ENCODE measurements around the gene LDHAL6B. TPM values are rescaled to one million over a fixed set of nuclear protein-coding genes. Genes with fewer than 3 reads are reported as not detected.

Gene LDHAL6B
- total RNA-seq, 1 experiment from 2014 or later = not detected

DNA sequence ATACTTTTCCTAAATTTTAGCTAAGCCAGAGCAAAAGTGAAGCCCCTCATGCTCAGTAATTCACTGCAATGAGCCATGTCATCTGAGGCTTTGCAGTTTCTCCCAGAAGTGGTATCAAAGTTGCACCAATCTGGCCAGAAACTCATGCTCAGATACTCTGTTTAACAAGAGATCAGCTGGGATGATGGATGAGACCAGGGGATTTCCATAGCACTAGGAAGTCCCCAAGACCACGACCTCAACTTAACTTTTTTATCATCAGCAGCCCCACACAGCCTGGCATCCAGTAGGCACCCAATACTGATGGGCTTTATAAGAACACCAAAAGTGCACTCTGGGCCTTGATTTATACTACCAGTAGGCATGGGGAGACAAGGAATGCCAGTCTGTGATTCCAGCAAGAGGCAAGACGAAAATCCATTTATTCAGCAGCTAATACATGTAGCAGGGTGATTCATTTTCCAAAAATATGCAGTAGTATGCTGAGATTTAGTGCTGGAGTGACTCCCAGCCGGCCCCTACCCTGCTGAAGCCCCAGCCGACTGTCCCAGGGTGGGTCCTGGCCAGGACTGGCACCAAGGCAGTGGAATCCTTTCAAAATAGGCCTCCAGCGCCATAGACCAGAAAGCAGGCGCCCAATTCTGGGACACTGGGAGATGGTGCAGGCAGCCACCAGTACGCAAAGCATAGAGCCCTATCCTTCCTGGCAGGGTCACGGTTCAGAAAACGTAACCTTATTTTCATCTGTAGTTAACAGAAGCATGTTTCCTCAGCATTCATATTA lies 612 bp upstream of the LDHAL6B start:
- in situ Hi-C loops (cut with HindIII; ENCODE audit: low sequenced_read_pairs) = no loop called here
- no peak for DNase-seq (ENCODE audit: low spot score)

GRCh38 chr15:59208613-59209249 lies 2.1 kb downstream of the LDHAL6B start:
- in situ Hi-C loops (cut with HindIII; ENCODE audit: low sequenced_read_pairs) = no loop called here
- no peak for DNase-seq (ENCODE audit: low spot score)

DNA sequence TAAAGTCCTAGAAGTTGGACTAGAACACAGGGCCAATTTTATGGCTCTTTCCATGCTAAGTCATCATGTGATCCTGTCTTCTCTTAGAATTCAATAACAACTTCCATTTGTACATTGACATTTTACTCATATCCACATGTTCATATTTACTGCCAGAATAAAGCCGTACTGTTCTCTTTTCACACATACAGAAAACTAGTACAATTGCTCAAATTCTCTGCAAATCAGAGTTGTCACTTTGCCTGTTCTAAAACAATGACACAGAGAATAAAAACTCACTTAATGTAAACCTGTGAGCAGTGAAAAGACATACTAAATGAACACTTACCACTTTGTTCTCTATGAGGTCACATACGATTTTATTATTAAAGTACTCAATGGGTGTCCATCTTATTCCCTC lies 3.5 kb downstream of the LDHAL6B start:
- in situ Hi-C loops (cut with HindIII; ENCODE audit: low sequenced_read_pairs) = no loop called here
- DNase-seq (ENCODE audit: low spot score) = no peak

DNA sequence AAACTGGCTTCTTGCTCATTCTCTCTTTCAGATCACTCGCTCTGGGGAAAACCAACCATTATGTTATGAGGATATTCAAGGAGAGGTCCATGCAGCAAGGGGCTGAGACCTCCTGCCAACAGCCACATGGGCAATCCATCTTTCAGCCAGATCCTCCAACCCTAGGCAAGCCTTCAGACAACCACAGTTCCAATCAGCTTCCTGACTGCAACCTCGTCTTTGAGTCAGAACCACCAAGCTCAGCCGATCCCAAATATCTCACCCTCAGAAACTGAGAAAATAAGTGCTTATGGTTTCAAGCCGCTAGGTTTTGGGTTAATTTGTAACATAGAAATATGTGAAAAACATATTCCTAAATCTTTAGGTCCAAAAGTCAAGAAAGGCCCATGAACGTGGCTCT lies 10.3 kb downstream of the LDHAL6B start:
- DNase-seq (ENCODE audit: low spot score) = no peak
- in situ Hi-C loops (cut with HindIII; ENCODE audit: low sequenced_read_pairs) = no loop called here

DNA sequence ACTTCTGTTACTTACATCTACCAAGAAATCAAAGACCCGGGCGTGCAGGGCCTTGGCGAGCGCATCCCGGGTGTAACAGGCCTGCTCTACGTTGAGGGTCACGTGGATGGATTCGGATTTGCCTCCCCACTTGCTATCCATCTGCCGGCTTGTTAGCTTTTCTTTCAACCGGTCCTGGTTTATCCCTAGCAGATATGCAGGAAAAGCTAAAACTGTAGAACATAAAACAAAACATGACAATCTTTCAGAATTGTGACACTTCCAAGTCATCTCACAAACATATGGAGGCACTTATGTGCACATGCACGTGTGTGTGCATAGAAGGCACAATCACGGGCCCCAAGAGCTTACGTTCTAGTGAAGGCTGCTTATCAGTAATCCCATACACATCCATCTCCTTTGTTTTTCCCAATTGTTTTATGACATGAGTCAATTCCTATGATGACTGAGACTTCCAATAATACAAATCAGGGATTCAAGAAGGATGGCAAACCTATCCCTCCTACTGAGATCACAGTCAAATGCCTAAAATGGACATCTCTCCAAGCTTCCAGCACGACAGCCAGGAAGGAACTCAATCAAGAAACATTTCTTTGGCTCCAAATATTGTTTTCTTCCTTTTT lies 11.3 kb downstream of the LDHAL6B start:
- in situ Hi-C loops (cut with HindIII; ENCODE audit: low sequenced_read_pairs) = no loop called here

DNA sequence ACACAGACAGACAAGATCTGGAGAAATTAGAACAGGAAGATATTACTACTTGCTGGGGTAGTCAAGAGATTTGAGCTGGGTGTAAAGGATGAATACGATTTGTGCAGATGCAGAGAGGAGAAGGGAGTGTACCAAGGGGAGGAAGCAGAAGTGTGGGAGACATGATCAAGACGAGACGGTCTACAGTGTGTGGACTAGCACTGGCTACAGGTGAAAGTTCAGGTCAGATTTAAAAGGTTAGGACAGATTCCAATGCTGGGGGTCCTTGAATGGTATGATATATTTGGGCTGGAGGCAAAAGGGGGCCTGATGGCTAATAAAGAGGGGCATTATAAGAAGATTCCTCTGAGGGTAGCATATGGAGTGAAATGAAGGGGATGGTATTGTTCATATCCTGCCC lies 12.1 kb downstream of the LDHAL6B start:
- in situ Hi-C loops (cut with HindIII; ENCODE audit: low sequenced_read_pairs) = no loop called here
- DNase-seq (ENCODE audit: low spot score) = no peak

More for the DNA sequence above, 11.3 kb downstream of the LDHAL6B start:
- DNase-seq (ENCODE audit: low spot score) = no peak

GRCh38 chr15:59221511-59222505 lies 15.2 kb downstream of the LDHAL6B start:
- no peak for DNase-seq (ENCODE audit: low spot score)
- in situ Hi-C loops (cut with HindIII; ENCODE audit: low sequenced_read_pairs) = no loop called here

DNA sequence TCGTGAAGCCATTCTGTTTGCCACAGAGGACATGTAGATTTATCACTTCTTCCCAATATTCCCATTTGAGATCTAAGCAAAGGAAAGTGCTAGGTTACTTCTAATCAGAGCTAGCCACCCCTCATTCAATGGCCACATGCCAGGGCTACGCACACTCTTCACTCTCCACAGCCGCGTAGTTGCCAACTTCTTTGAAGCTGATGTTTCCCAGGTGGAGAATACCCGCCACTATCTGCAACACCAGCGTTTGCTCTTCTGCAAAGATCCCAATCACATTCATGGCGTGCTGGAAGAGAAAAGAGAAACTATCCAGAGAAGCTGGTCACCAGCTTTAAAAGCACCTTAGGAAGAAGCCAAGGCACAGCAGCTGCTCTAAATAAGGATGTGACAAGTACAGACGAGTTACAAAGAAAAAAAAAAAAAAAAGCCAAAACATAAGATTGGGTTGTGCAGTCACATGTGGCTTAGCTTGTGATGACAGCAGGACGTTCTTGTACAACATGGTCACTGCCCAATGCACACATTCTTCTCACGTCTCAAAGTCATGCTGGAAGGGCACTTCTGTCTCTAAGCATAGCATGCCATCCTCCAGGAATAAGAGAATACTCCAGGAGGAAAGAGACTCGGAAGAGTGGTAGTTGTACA lies 16.4 kb downstream of the LDHAL6B start:
- DNase-seq (ENCODE audit: low spot score) = no peak
- in situ Hi-C loops (cut with HindIII; ENCODE audit: low sequenced_read_pairs) = no loop called here

DNA sequence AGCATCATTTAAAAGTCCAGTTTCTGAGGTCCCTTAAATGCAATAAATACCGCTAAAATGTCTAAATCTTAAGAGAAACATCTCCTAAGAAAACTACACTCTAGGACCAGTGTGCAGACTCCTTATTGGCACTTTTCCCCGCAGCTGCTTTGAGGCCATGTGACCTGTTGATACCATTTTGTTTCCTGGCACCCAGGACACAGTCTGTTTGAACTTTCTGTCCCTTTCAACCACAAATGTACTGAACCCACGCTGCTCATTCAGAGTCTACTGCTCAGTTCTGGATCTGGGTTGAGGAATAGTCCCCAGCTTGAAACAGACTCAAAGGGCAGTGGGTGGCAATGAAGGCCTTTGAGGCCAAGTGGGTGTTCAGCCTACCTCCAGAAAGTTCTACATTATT lies 17.1 kb downstream of the LDHAL6B start:
- DNase-seq (ENCODE audit: low spot score) = no peak
- in situ Hi-C loops (cut with HindIII; ENCODE audit: low sequenced_read_pairs) = no loop called here

DNA sequence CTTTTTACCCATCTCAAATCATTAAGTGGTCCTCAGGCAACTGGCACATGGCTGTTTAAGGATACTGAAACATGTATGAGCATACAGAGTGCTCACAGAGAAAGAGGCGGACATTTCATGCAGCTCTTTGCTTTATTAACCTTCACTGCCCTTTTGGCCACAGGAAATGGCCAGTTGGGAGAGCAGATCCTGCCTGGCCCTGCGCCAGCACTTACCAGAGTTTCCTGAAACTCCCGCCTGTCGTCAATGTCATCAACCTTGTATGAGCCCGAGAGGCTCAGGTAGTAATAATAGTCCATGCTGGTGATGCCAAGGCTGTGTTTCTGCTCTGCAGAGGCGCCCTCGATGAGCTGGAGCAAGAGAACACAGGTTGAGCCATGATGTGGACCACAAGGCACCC lies 17.8 kb downstream of the LDHAL6B start:
- in situ Hi-C loops (cut with HindIII; ENCODE audit: low sequenced_read_pairs) = no loop called here
- no peak for DNase-seq (ENCODE audit: low spot score)

GRCh38 chr15:59227021-59227420 lies 20.4 kb downstream of the LDHAL6B start:
- DNase-seq (ENCODE audit: low spot score) = no peak
- in situ Hi-C loops (cut with HindIII; ENCODE audit: low sequenced_read_pairs) = no loop called here

GRCh38 chr15:59229015-59229414 lies 22.4 kb downstream of the LDHAL6B start:
- in situ Hi-C loops (cut with HindIII; ENCODE audit: low sequenced_read_pairs) = no loop called here
- no peak for DNase-seq (ENCODE audit: low spot score)

DNA sequence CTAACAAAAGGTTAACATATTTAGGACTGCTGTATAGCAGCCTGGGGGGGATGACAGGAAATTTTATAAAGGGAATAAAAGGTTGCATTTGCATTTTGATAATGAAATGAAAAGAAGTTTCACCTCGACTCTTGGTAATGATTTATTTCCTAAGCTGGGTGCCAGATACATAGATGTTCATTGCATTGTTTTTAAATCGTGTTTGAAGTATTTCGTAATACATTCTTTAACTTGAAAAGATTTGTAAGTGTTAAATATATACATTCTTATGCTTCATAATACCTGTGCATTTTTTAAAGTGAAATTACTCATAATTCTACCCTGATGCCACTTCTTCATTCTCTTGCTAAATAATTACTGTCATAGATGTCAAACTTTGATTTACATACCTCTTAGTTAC lies 22.8 kb downstream of the LDHAL6B start:
- in situ Hi-C loops (cut with HindIII; ENCODE audit: low sequenced_read_pairs) = no loop called here
- DNase-seq (ENCODE audit: low spot score) = no peak

DNA sequence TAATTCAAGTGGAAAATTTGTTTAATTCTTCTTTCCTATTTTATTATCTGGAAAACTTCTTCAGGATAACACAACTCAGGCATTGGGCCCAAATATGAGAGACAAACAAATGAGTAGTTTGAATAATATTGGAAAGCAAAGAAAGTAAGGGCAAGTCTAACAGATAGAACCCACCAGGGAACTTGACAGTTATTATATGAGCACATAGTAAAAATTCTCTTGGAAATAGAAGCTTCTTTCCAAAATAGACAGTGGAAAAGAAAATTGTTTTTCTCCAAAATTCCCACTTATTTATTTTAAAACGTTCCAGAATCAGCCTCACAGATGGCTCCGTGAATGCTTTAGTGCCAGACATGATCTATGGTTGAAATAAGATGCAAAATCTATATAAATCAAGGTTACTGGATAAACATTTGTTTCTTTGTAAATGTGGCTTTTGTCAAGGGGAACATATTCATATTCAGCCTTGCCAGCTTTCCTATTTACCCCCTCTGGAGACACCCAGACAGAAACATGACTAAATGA lies 23.9 kb downstream of the LDHAL6B start:
- DNase-seq (ENCODE audit: low spot score) = no peak
- in situ Hi-C loops (cut with HindIII; ENCODE audit: low sequenced_read_pairs) = no loop called here

DNA sequence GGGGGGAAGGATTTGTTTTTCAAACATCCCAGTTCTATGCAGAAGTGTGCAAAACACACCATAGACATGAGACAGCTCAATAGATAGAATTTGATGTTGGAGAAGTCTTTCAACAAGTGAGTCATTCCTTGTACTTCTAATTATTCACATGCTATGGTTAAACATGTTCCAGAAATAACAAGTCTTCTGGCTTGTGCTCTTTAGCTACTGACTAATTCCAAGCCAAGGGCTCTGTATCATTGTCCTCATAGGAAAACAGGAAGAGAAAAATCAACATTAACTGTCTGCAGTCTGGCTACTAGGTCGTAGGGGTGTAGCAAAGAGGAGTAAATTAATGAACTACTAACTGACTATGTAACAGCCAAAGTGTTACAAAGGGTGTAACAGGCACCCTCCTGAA lies 25.8 kb downstream of the LDHAL6B start:
- in situ Hi-C loops (cut with HindIII; ENCODE audit: low sequenced_read_pairs) = no loop called here
- DNase-seq (ENCODE audit: low spot score) = no peak

- no peak for DNase-seq (ENCODE audit: low spot score)
- in situ Hi-C loops (cut with HindIII; ENCODE audit: low sequenced_read_pairs) = no loop called here
Observed at GRCh38 chr15:59236394-59236793, 29.8 kb downstream of the LDHAL6B start.

GRCh38 chr15:59237119-59237855 lies 30.6 kb downstream of the LDHAL6B start:
- in situ Hi-C loops (cut with HindIII; ENCODE audit: low sequenced_read_pairs) = no loop called here
- no peak for DNase-seq (ENCODE audit: low spot score)

DNA sequence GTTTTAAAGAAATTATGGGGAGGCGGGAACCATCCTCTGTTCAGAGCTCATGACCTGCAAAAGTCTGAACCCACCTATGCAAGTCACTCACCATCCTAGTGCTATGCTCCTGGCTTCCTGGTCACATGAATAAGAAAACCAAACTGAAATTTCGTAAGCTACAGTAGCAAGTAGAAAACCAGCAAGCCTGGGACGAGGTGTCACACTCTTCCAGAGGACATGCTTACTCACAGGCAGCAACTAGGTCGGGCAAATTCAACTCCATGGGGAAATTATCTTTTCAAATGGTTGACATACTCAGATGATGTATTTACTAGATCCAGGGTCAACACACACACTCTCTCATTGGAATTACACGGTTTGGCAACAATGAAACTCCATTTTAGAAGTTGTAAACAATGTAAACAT lies 31.3 kb downstream of the LDHAL6B start:
- in situ Hi-C loops (cut with HindIII; ENCODE audit: low sequenced_read_pairs) = no loop called here
- no peak for DNase-seq (ENCODE audit: low spot score)
